Ovary (tissue), 3 donors: Measurements from ENCODE around the gene MBNL2.

Experiments
- CTCF ChIP-seq, 3 donors: fragments of 450-650 bp in 2 of 3; fragments of 200-600 bp in 1 of 3; IDR thresholded peaks; one replicate each; pipeline versions ENCODE4 v1.5.1 to v1.8.0; 2016 to 2022; ENCODE audit warnings: antibody characterized with exemption in 3 of 3, mild to moderate bottlenecking in 1 of 3
- EP300 ChIP-seq: sonication (generic); formaldehyde crosslinking; IDR thresholded peaks from one replicate; pipeline ENCODE4 v1.6.1; 2017; ENCODE audit warnings: antibody characterized with exemption
- donor health status: DM: no; HTN: no; CAD: no.

- no peak for TF ChIP-seq CTCF (IDR thresholded peaks at IDR 0.05)
- TF ChIP-seq EP300: no peak
Observed at GRCh38 chr13:97219226-97219625, 2.9 kb upstream of the MBNL2 start.
